Adrenal gland (tissue), 12 donors: ENCODE results near the gene AMPD3. TPM values are rescaled to one million over a fixed set of nuclear protein-coding genes. Genes with fewer than 3 reads are reported as not detected.

Source experiments
- DNase-seq, 7 donors: peaks; one replicate each; pipeline ENCODE4 v3.0.0-alpha.2; 2019 to 2020
- H3K27ac ChIP-seq, 5 donors: fragments of 200-600 bp; sonication (generic) in 4 of 5; 1 replicate in 3 of 5; 2 replicates in 2 of 5; pipeline versions ENCODE4 v1.5.1 to v1.8.0; 2016 to 2020; ENCODE audit warnings: mild to moderate bottlenecking in 1 of 5
- H3K27me3 ChIP-seq: fragments of 200-600 bp; 2 replicates; pipeline ENCODE4 v1.8.0; 2021
- H3K36me3 ChIP-seq, 2 donors: fragments of 200-600 bp; replicated peaks in 1 of 2; 1 replicate in 1 of 2; 2 replicates in 1 of 2; pipeline versions ENCODE4 v1.5.1 to v1.8.0; 2018 to 2022
- H3K4me1 ChIP-seq, 2 donors: fragments of 200-600 bp; replicated peaks in 1 of 2; 1 replicate in 1 of 2; 2 replicates in 1 of 2; pipeline versions ENCODE4 v1.5.1 to v1.8.0; 2018 to 2021
- H3K4me3 ChIP-seq, 4 donors: fragments of 200-600 bp; sonication (generic) in 3 of 4; one replicate each; pipeline ENCODE4 v1.5.1; 2016 to 2018
- H3K9me3 ChIP-seq, 3 donors: fragments of 200-600 bp; sonication (generic) in 1 of 3; replicated peaks in 1 of 3; 1 replicate in 2 of 3; 2 replicates in 1 of 3; pipeline versions ENCODE4 v1.5.1 to v1.8.0; 2016 to 2021
- CTCF ChIP-seq, 6 experiments: fragments of 450-650 bp in 4 of 6; fragments of 200-600 bp in 2 of 6; sonication (generic) in 1 of 6; IDR thresholded peaks; 1 replicate in 5 of 6; 2 replicates in 1 of 6; pipeline versions ENCODE4 v1.5.1 to v1.8.0; 2016 to 2021; ENCODE audit warnings: antibody characterized with exemption in 6 of 6, mild to moderate bottlenecking in 2 of 6, moderate library complexity in 1 of 6
- POLR2A ChIP-seq, 2 donors: fragments of 450-650 bp; IDR thresholded peaks; one replicate each; pipeline ENCODE4 v1.6.1; 2017; ENCODE audit warnings: antibody characterized with exemption in 2 of 2, mild to moderate bottlenecking in 2 of 2, moderate library complexity in 1 of 2
- WGBS, 4 donors: extraction: QIAGEN DNeasy Blood & Tissue Kit in 2 of 4; methylation state at CpG; one replicate each; pipeline versions ENCODE4 v1.1.5 to v1.1.7; 2013 to 2017; 5-methylcytosine and 5-hydroxymethylcytosine counted together
- intact Hi-C, 2 donors: fragments of 100-400 bp; cut with DNase I; formaldehyde crosslinking; loops; one replicate each; pipeline versions ENCODE4 v1.14.1 to v1.15.0; 2022 to 2023
- polyA plus RNA-seq, 3 donors: library from polyadenylated mRNA; stranded (reverse); fragments of 200-250 nt in 2 of 3; fragments of 350-450 nt in 1 of 3; fragmentation: Illumina TruSeq in 1 of 3; extraction: RNeasy Lipid Tissue Mini Kit (QIAGEN cat#74804) in 1 of 3; gene quantifications; one replicate each; pipeline ENCODE4 v1.2.3, GENCODE V29; 2013 to 2014
- total RNA-seq, 9 donors: library from RNA; depleted of rRNA in 4 of 9; stranded (reverse); fragments of >200 nt in 4 of 9; fragments of 120-200 nt in 1 of 9; fragmentation: NEBNext Ultra II Directional in 1 of 9; extraction: Animal tissue kit (Norgen Biotek cat#: 25700) in 1 of 9; gene quantifications; one replicate each; pipeline versions ENCODE4 v1.1.0 to v1.2.4, GENCODE V29; 2013 to 2023
- donor health status: healthy with polysubstance abuse.
- donor health status: Bipolar disorder and iron deficiency.
- donor health status: DM: yes; HTN: yes; CAD: no.
- donor health status: DM: no; HTN: no; CAD: no.
- donor health status: DM: no; HTN: no; CAD: no.
- donor health status: DM: yes; HTN: yes; CAD: no.

Gene AMPD3
- total and polyA plus RNA-seq, 12 donors, result 16.5 to 64.1 (median 42.9) TPM

- Histone ChIP-seq H3K27me3 (no peaks in the 10 kb centered on the region), H3K27ac (peak overlapping the region in 3 of 5 donors; percentile 0 to 65 (median 49)), H3K36me3 (peaks cover 0 to 63% of the 10 kb centered on the region in 2 donors), H3K9me3 (no peaks in the 10 kb centered on the region), H3K4me3 (no peak overlapping the region), H3K4me1 (peaks cover 0 to 4% of the 10 kb centered on the region in 2 donors)
- intact Hi-C loops, result no loop called here
- DNase-seq, result peak in 2 of 7 donors; percentile 31 to 56
- no peak for TF ChIP-seq CTCF (IDR thresholded peaks at IDR 0.05)
- no peak for TF ChIP-seq POLR2A (IDR thresholded peaks at IDR 0.05)
- 75 to 80% (median 77%) methylated on average over 5 of the region's 5 CpGs for WGBS, 4 donors
Observed at GRCh38 chr11:10503777-10504480, 48.9 kb downstream of the AMPD3 start.

GRCh38 chr11:10504490-10504889 is 49.4 kb downstream of the AMPD3 start:
- Histone ChIP-seq H3K27me3 (no peaks in the 10 kb centered on the region), H3K4me3 (no peak overlapping the region), H3K36me3 (peaks cover 0 to 58% of the 10 kb centered on the region in 2 donors), H3K9me3 (no peaks in the 10 kb centered on the region), H3K27ac (peak overlapping the region in 2 of 5 donors; percentile 49 to 65), H3K4me1 (peaks cover 0 to 4% of the 10 kb centered on the region in 2 donors)
- DNase-seq, result peak in 1 of 7 donors; percentile 45
- TF ChIP-seq POLR2A (IDR thresholded peaks at IDR 0.05), result no peak
- TF ChIP-seq CTCF (IDR thresholded peaks at IDR 0.05), result no peak
- 93 to 97% (median 96%) methylated on average over 7 to 11 of the region's 11 CpGs for whole genome bisulfite sequencing, 4 donors
- intact Hi-C loops, result no loop called here

DNA sequence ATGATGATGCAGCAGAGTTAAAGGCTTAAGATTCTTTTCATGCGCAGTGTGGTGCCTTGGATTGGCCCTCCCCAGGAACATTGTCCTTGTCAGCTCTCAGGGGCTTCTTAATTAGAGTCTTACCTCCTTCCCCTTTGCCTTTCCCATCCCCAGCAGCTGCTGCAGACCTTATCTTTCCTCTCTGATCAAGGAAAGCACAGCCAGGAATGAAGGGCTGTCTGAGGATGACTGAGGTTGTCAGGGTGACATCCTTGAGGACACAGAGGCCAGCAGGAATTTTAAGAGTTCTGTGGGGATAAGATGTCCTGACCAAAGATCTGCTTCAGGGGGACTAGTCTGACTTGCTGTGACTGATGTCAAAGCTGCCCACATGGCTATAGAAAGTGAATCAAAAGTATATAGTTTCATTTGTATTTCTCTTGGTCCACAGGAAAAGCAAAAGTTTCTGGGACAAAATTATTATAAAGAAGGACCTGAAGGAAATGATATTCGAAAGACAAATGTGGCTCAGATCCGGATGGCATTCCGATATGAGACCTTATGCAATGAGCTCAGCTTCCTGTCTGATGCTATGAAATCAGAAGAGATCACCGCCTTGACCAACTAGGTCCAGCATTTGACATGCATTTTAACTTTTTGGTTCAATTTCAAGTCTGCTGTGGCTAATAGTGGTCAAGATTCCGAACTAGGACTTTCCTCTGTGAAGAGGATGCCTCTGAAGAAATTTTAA is 50.4 kb downstream of the AMPD3 start:
- DNase-seq, result peak in 1 of 7 donors; percentile 37
- Histone ChIP-seq H3K4me3 (no peak overlapping the region), H3K9me3 (no peaks in the 10 kb centered on the region), H3K27me3 (no peaks in the 10 kb centered on the region), H3K4me1 (peaks cover 0 to 4% of the 10 kb centered on the region in 2 donors), H3K36me3 (peaks cover 0 to 49% of the 10 kb centered on the region in 2 donors), H3K27ac (peak overlapping the region in 1 of 5 donors; percentile 32)
- 75 to 83% (median 79%) methylated on average over 6 of the region's 6 CpGs for WGBS, 4 donors
- intact Hi-C loops, result no loop called here
- TF ChIP-seq POLR2A (IDR thresholded peaks at IDR 0.05), result no peak
- TF ChIP-seq CTCF (IDR thresholded peaks at IDR 0.05), result no peak

DNA sequence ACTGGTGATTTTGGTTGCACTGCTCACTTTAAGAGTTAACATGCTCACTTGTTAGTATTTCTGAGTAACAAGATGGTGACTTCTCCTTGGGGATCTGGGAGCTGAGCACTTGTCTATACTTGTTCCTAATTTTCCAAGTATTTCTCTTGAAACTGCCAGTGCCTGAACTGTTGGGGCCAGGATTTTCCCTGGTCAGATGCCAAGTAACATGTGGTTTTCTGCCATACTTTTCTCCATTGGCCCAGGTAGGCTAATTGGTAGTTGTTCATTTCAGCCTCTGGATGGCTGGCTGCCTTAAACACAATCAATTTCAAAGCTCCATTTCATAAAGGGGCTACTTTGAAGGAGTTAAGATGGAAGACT is 50.9 kb downstream of the AMPD3 start:
- Histone ChIP-seq H3K27ac (peak overlapping the region in 1 of 5 donors; percentile 12), H3K4me3 (no peak overlapping the region), H3K4me1 (peaks cover 0 to 4% of the 10 kb centered on the region in 2 donors), H3K36me3 (peaks cover 0 to 43% of the 10 kb centered on the region in 2 donors), H3K9me3 (no peaks in the 10 kb centered on the region), H3K27me3 (no peaks in the 10 kb centered on the region)
- peak in 1 of 7 donors; percentile 38 for DNase-seq
- no peak for TF ChIP-seq POLR2A (IDR thresholded peaks at IDR 0.05)
- no peak for TF ChIP-seq CTCF (IDR thresholded peaks at IDR 0.05)
- intact Hi-C loops, result no loop called here
